Activated B cell treated with CpG ODN at 0.5 μM for 24 hours (primary cell): ENCODE data around the gene HDAC4. TPM values are rescaled to one million over a fixed set of nuclear protein-coding genes. Genes with fewer than 3 reads are reported as not detected.

Experiments
- ATAC-seq: fragments of 200-7000 bp; cut with Tn5 transposase; one replicate; pipeline ENCODE4 v1.10.0; 2021; ENCODE audit warnings: low read depth, mild to moderate bottlenecking, moderate library complexity
- CTCF ChIA-PET: fragments of 350-600 bp; sonication (Branson Sonifier 250); formaldehyde crosslinking; loops from one replicate; lab custom pipeline; 2021; ENCODE audit warnings: antibody characterized with exemption; lab: Charles Lee
- POLR2A ChIA-PET: fragments of 350-600 bp; sonication (Branson Sonifier 250); formaldehyde crosslinking; loops from one replicate; lab custom pipeline; 2021; ENCODE audit warnings: antibody characterized with exemption; lab: Charles Lee
- DNase-seq: peaks from one replicate; pipeline ENCODE4 v3.0.0; 2022
- H3K27ac Mint-ChIP-seq: one replicate; pipeline ENCODE4 v1.8.0; 2020; ENCODE audit warnings: mixed read lengths
- H3K27me3 Mint-ChIP-seq: one replicate; pipeline ENCODE4 v1.8.0; 2021; ENCODE audit warnings: mixed read lengths
- H3K36me3 Mint-ChIP-seq: one replicate; pipeline ENCODE4 v1.8.0; 2021; ENCODE audit warnings: low read depth, mixed read lengths
- H3K4me1 Mint-ChIP-seq: one replicate; pipeline ENCODE4 v1.8.0; 2021; ENCODE audit warnings: mixed read lengths
- H3K4me3 Mint-ChIP-seq: one replicate; pipeline ENCODE4 v1.8.0; 2020; ENCODE audit warnings: mild to moderate bottlenecking, mixed read lengths
- H3K9me3 Mint-ChIP-seq: one replicate; pipeline ENCODE4 v1.8.0; 2020; ENCODE audit warnings: mixed read lengths
- intact Hi-C: fragments of 100-400 bp; cut with micrococcal nuclease; formaldehyde crosslinking; loops from one replicate; pipeline ENCODE4 v1.15.1; 2024
- total RNA-seq: library from RNA; stranded (reverse); gene quantifications from 2 replicates; pipeline ENCODE4 v1.2.3, GENCODE V29; 2022
- TF ChIP-seq, protein P1 (sequence below): fragments of 200-600 bp; IDR thresholded peaks from one replicate; pipeline ENCODE4 v1.8.0; 2022; ENCODE audit warnings: antibody characterized with exemption, mild to moderate bottlenecking

The HDAC4 gene
- total RNA-seq, 1 donor from 2014 or later, result 31.9 TPM

GRCh38 chr2:239306274-239307220, 94.3 kb downstream of the HDAC4 start:
- ATAC-seq (no peak), DNase-seq (no peak)
- Mint-ChIP-seq H3K36me3 (peaks cover 2% of the 10 kb centered on the region), H3K4me1 (peaks cover 38% of the 10 kb centered on the region), H3K27me3 (no peaks in the 10 kb centered on the region), H3K27ac (no peak overlapping the region), H3K9me3 (no peaks in the 10 kb centered on the region), H3K4me3 (no peak overlapping the region)
- TF ChIP-seq, protein P1, sequence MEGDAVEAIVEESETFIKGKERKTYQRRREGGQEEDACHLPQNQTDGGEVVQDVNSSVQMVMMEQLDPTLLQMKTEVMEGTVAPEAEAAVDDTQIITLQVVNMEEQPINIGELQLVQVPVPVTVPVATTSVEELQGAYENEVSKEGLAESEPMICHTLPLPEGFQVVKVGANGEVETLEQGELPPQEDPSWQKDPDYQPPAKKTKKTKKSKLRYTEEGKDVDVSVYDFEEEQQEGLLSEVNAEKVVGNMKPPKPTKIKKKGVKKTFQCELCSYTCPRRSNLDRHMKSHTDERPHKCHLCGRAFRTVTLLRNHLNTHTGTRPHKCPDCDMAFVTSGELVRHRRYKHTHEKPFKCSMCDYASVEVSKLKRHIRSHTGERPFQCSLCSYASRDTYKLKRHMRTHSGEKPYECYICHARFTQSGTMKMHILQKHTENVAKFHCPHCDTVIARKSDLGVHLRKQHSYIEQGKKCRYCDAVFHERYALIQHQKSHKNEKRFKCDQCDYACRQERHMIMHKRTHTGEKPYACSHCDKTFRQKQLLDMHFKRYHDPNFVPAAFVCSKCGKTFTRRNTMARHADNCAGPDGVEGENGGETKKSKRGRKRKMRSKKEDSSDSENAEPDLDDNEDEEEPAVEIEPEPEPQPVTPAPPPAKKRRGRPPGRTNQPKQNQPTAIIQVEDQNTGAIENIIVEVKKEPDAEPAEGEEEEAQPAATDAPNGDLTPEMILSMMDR, result no peak
- CTCF ChIA-PET, result no interaction called here
- POLR2A ChIA-PET, result interaction anchor here (1.1 kb wide), 1 partner anchor 13 kb away, joined by 4 read pairs; no protein-coding TSS in a partner anchor
- intact Hi-C loops, result no loop called here

GRCh38 chr2:239305771-239306170, 95.0 kb downstream of the HDAC4 start:
- ChIA-PET CTCF (no interaction called here), POLR2A (interaction anchor here (1.1 kb wide), 1 partner anchor 12 kb away, joined by 4 read pairs; no protein-coding TSS in a partner anchor)
- H3K27ac Mint-ChIP-seq, result no peak overlapping the region
- peaks cover 2% of the 10 kb centered on the region for H3K36me3 Mint-ChIP-seq
- H3K27me3 Mint-ChIP-seq, result no peaks in the 10 kb centered on the region
- H3K4me3 Mint-ChIP-seq, result no peak overlapping the region
- intact Hi-C loops, result no loop called here
- H3K4me1 Mint-ChIP-seq, result peaks cover 41% of the 10 kb centered on the region
- H3K9me3 Mint-ChIP-seq, result no peaks in the 10 kb centered on the region
- TF ChIP-seq, protein P1, result no peak
- no peak for ATAC-seq
- DNase-seq, result no peak

DNA sequence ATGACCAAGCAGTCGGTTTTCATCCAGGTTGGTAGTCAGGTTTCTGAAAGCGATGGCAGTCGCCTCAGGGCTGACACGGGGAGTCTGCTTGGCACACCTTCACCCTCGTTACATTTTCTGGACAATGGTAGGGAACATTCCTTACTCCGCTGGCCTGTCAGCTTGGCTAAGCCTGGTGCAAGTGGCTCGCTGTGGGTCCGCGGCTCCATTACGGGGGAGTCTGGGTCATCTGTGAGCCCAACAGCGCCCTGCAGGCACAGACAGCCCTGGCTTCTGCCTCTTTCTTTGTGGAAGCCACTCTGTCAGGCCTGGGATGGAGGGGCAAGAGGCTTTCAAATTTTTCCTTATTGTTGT, 95.6 kb downstream of the HDAC4 start:
- ATAC-seq (no peak), DNase-seq (no peak)
- Mint-ChIP-seq H3K36me3 (peaks cover 2% of the 10 kb centered on the region), H3K4me3 (no peak overlapping the region), H3K27me3 (no peaks in the 10 kb centered on the region), H3K9me3 (no peaks in the 10 kb centered on the region), H3K27ac (no peak overlapping the region), H3K4me1 (peaks cover 39% of the 10 kb centered on the region)
- ChIA-PET CTCF (interaction anchor here (1.3 kb wide), 1 partner anchor 37 kb away, joined by 3 read pairs; no protein-coding TSS in a partner anchor), POLR2A (interaction anchor here (1.1 to 2.5 kb wide), 4 partner anchors 12 to 76 kb away, joined by 4 to 14 read pairs (median 8); no protein-coding TSS in a partner anchor)
- intact Hi-C loops, result no loop called here
- TF ChIP-seq, protein P1, result no peak

- ChIA-PET POLR2A (interaction anchor here (0.6 to 2.5 kb wide), 7 partner anchors 9 to 96 kb away, joined by 3 to 14 read pairs (median 5); partner anchors contain the start of gene HDAC4), CTCF (interaction anchor here (1.3 to 1.5 kb wide), 2 partner anchors 37 to 38 kb away, joined by 3 to 4 read pairs; no protein-coding TSS in a partner anchor)
- peak; percentile 14 for DNase-seq
- H3K36me3 Mint-ChIP-seq, result peaks cover 2% of the 10 kb centered on the region
- intact Hi-C loops, result loop anchor here (1.0 to 5.0 kb wide), 4 partner anchors 33 to 78 kb away; no protein-coding TSS in a partner anchor
- no peaks in the 10 kb centered on the region for H3K27me3 Mint-ChIP-seq
- TF ChIP-seq, protein P1, result no peak
- no peak overlapping the region for H3K27ac Mint-ChIP-seq
- no peaks in the 10 kb centered on the region for H3K9me3 Mint-ChIP-seq
- H3K4me3 Mint-ChIP-seq, result no peak overlapping the region
- H3K4me1 Mint-ChIP-seq, result peaks cover 38% of the 10 kb centered on the region
- no peak for ATAC-seq
These were observed 96.1 kb downstream of the HDAC4 start for GRCh38 chr2:239304533-239305221.
